Measurements from ENCODE around the gene CBARP. TPM values are rescaled to one million over a fixed set of nuclear protein-coding genes. Genes with fewer than 3 reads are reported as not detected.

CBARP gene
- total RNA-seq, 4 donors from 2014 or later, result 0.57 to 1.1 TPM; not detected in 2

DNA sequence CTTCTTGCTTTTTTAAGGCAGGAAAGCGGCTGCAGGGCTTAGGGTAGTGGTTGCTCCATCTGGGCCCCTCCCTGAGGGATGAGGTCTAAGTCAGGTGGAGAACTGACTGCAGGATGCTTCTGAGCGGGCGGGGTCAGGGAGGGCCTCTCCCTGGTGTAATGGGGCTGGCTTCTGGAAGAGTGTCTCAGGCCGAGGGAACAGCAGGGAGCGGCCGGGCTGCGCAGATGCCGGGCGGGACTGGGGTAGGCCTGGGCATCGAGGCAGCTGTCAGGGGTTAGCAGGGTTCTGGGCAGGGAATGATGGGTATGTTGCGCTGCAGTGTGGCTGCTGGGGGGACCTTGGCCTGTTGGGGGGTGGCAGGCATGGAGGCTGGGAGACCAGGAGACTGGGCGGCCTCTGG is 40.3 kb upstream of the CBARP start:
- TF ChIP-seq CTCF (IDR thresholded peaks at IDR 0.05; ENCODE audit: low read depth), result no peak

- no peak for TF ChIP-seq CTCF (IDR thresholded peaks at IDR 0.05; ENCODE audit: low read depth)
These were observed 39.3 kb upstream of the CBARP start for GRCh38 chr19:1277061-1277460.

- TF ChIP-seq CTCF (IDR thresholded peaks at IDR 0.05; ENCODE audit: low read depth), result no peak
These were observed 38.8 kb upstream of the CBARP start for GRCh38 chr19:1276628-1277022.

DNA sequence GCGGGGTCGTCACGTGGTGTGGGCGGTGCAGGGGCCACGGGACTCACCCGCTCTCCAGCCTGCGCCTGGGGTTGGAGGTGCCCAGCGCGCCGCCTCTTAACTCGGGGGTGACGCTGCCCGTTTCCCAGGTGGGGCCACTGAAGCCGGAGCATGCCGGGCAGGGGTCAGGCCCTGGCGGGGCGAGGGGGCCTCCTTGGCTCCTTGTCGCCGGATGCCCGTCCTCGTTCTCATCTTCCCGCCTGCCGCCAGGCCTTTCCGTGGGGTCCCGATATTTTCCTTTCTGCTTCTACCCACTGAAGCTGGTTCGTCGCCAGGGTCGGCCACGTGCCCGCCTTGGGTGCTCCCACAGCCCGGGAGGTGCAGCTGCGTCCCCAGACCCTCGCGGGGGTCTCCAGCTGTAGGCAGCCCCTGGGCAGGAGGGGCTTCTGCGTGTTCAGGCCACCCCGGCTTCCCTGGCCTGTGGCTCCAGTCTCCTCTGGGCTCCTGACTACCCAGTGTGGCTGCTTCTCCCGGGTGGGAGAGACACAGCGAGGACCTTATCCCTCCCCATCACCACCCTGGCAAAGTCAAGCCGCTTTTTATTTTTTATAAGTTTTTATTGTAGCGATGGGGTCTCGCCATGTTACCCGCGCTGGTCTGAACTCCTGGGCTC is 38.3 kb upstream of the CBARP start:
- no peak for TF ChIP-seq CTCF (IDR thresholded peaks at IDR 0.05; ENCODE audit: low read depth)

DNA sequence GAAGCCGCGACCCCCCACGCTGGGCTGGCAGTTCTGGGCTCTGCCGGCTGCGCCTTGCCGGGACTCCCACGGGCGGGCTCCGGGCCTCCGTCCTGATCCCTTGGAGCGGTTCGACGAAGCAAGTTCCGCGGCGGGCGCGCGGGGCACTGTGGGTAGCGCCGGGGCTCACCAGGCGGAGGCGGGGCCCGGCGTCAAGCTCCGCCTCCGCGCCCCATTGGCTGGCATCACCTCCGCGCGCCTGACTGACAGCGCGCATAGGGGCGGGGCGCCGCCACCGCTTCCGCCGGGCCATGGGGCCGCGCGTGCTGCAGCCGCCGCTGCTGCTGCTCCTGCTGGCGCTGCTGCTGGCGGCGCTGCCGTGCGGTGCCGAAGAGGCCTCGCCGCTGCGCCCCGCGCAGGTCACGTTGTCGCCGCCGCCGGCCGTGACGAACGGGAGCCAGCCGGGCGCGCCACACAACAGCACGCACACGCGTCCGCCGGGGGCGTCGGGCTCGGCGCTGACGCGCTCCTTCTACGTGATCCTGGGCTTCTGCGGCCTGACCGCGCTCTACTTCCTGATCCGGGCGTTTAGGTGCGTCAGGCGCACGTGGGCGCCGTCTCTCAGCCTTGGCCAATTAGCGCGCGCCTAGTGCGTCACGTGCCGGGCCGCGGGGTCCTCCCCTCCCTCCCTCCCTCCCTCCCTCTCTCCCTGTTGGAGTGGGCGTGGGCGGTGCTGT is 37.6 kb upstream of the CBARP start, which contains the start of gene FAM174C:
Gene FAM174C (plus strand): TSS at position 271 of the 716 bp plus-strand sequence. CDS start 20 bp downstream, at position 291.
- no peak for TF ChIP-seq CTCF (IDR thresholded peaks at IDR 0.05; ENCODE audit: low read depth)

DNA sequence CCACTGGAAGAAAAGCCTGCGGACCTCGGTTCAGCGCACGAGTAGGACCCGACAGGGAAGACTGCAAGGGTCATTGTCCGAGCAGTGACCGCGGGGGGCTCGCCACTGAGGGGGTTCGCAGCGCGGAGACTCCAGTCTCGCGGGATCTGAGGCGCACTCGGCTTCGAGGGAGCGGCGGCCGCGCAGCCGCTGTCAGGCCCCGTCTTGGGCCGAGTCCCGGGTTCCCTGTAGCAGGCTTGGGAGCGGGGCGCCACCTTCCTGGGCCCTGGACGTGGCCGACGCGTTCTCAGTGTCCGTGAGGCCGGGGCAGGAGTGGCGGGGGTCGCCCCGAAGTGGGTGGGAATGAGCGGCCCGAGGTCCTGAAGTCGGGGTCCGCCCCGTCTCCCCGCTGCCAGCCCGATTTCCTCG is 37.1 kb upstream of the CBARP start:
- no peak for TF ChIP-seq CTCF (IDR thresholded peaks at IDR 0.05; ENCODE audit: low read depth)

DNA sequence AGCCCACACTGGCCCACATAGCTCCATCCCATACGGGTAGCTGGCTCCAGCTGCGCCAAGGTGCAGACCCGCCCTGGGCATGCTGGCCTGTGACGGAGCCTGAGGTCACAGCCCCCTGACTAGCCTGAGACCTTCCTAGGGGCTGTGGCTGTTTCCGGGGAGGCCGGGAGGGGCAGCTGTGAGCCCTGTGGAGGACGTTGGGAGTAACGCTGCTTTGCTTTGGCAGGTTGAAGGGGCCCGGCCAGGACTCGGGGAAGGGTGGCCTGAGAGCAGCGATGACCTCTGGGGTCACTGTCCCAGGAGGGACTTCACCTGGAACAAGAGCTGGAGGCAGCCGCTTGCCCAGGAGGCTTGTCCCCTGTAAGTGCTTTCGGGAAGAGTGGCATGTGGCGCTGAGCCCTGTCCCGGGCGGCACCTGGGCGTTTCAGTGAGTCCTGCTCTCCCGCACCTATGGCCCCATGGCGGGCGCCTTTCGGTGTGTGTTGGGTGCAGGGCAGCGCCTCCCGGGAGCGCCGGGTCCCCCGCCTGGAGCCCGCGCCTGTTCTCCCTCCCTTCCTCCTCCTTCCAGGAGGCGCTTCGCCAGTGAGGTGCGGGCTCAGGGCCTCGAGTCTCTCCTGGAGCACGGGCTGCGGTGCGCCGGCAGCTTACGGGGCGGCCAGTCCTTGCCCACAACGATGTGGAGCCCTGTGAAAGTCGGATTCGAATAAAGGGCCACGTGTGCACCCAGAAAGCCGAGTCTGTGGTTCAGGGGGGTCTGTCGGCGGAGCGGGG is 36.5 kb upstream of the CBARP start:
- no peak for TF ChIP-seq CTCF (IDR thresholded peaks at IDR 0.05; ENCODE audit: low read depth)

Measured in subcutaneous adipose tissue (tissue), 4 donors.